ENCODE data around the gene C4B.

Gene C4B

DNA sequence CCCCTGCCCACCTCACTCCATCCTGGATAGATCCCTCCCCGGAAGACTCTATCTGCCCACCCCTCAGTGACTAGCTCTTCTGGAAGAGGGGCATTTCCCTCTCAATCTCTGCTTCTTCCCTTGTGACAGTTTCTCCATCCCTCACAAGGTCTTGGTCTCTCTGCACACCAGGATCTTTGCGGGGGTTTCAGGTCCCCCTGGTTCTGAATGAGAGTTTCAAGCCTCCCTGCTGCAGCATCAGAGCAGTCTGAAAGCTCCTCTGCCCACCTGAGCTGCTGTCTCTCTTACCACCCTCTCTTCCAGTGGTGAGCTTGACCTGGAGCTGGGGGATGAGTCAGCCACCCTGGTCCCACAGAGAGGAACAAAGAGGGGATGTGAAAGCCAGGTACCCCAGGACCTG, 70.2 kb downstream of the C4B start:
- no peak for DNase-seq
